HG03342 (cell line): ENCODE measurements around the gene SMARCB1.

ENCODE experiments used
- ATAC-seq: cut with Tn5 transposase; IDR thresholded peaks from one replicate; pipeline ENCODE4 v1.9.1; 2021; ENCODE audit warnings: mild to moderate bottlenecking, moderate library complexity; ENCODE audit not compliant: unreplicated experiment

SMARCB1 gene

DNA sequence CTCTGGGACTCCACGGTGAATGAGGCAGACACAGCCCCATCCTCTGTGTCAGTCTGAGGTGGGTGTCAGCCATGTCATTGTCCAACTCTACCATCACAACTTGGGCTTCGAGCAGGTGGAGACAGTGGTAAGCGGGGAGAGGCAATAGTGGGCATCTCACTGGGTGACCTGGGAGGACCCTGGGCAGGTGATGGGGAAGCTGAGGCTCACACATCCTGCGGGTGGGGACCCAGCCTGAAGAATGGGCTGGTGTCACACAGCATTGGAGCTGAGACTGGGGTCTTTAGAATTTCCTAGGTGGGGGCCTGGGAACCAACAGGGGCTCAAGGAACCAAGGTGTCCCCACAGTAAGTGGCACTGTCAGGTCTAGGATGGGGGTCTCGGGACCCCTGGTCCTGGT lies 7.0 kb upstream of the SMARCB1 start:
- ATAC-seq: no peak

DNA sequence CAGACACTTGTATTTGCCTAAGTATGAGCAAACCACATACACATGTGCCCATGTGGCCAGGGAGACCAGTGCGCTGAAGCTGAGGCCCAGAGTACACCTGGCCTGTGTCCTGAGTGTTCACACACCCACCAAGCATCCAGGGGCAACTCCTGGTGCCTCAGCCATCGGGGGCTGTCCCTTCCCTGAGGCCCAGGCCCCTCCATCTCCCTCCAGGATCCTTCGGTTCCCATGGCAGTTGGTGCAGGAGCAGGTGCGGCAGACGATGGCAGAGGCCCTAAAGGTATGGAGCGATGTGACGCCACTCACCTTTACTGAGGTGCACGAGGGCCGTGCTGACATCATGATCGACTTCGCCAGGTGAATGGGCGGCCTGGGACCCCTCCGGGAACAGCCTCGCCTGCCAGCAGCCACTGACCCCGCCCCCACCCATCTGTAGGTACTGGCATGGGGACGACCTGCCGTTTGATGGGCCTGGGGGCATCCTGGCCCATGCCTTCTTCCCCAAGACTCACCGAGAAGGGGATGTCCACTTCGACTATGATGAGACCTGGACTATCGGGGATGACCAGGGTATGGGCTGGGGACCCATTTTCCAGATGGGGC lies 6.5 kb upstream of the SMARCB1 start:
- ATAC-seq: no peak

DNA sequence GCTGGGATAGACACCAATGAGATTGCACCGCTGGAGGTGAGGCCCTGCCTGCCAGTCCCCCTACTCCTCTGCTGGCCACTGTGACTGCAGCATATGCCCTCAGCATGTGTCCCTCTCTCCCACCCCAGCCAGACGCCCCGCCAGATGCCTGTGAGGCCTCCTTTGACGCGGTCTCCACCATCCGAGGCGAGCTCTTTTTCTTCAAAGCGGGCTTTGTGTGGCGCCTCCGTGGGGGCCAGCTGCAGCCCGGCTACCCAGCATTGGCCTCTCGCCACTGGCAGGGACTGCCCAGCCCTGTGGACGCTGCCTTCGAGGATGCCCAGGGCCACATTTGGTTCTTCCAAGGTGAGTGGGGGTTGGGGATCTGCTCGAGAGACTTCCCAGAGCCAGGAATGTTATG lies 5.7 kb upstream of the SMARCB1 start:
- ATAC-seq: no peak

DNA sequence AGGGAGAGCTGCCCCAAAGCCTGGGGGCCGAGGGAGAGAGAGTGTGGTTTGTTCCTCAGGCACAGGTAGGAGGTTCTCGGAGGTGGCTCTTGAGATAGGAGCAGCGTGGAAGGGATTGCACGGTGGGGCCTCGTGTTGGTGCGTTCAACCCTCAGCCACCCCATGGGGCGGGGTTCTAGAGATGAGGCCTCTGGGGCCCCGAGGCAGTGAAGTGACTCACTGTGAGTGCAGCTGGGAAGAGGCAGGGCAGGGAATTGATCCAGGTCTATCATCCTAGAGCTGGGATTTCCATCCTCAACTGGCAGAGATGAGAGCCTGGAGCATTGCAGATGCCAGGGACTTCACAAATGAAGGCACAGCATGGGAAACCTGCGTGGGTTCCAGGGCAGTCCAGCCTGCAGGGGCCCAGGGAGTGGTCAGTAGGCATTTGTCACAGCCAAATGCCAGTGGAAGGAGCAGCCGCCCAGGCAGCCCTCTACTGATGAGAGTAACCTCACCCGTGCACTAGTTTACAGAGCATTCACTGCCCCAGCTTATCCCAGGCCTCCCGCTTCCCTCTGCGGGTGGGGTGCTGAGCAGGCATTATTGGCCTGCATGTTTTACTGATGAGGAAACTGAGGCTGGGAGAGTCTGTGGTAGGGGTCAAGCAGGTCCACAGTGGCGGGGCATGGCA lies 5.1 kb upstream of the SMARCB1 start:
- no peak for ATAC-seq

DNA sequence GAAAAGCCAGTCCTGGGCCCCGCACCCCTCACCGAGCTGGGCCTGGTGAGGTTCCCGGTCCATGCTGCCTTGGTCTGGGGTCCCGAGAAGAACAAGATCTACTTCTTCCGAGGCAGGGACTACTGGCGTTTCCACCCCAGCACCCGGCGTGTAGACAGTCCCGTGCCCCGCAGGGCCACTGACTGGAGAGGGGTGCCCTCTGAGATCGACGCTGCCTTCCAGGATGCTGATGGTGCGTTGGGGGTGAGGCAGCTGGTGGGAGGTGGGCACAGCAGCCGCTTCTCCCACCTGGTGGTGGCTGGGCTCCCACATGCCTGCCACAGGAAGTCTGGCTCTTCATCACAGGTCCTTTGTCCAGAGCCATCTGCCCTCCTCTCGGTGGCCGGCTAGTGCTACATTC lies 4.5 kb upstream of the SMARCB1 start:
- ATAC-seq: no peak

DNA sequence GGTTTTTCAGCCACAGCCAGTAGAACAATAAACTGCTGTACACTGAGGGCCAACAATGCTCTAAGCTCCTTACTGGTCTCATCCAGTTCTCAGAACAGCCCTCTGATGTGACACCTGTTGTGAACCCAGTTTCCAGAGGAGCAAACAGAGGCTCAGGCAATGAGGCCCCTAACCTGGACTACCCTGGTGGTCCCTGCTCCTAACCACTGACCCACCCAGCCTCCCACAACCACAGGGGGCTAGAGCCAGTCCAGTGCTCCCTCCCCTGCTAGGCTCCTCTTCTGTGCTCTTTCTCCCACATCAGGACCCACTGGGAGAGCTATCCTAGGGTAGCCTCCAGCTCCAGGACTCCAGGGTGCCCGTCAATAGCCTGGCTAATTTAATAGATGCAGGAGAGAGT lies 4.1 kb upstream of the SMARCB1 start:
- no peak for ATAC-seq

DNA sequence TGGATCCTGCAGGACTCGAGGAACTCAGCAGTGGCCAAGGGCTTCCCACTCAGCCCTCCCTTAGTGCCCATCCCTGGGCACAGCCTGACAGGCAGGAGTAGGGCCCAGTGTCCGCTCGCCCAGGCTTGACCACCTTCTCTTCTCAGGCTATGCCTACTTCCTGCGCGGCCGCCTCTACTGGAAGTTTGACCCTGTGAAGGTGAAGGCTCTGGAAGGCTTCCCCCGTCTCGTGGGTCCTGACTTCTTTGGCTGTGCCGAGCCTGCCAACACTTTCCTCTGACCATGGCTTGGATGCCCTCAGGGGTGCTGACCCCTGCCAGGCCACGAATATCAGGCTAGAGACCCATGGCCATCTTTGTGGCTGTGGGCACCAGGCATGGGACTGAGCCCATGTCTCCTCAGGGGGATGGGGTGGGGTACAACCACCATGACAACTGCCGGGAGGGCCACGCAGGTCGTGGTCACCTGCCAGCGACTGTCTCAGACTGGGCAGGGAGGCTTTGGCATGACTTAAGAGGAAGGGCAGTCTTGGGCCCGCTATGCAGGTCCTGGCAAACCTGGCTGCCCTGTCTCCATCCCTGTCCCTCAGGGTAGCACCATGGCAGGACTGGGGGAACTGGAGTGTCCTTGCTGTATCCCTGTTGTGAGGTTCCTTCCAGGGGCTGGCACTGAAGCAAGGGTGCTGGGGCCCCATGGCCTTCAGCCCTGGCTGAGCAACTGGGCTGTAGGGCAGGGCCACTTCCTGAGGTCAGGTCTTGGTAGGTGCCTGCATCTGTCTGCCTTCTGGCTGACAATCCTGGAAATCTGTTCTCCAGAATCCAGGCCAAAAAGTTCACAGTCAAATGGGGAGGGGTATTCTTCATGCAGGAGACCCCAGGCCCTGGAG lies 3.3 kb upstream of the SMARCB1 start:
- ATAC-seq: no peak

DNA sequence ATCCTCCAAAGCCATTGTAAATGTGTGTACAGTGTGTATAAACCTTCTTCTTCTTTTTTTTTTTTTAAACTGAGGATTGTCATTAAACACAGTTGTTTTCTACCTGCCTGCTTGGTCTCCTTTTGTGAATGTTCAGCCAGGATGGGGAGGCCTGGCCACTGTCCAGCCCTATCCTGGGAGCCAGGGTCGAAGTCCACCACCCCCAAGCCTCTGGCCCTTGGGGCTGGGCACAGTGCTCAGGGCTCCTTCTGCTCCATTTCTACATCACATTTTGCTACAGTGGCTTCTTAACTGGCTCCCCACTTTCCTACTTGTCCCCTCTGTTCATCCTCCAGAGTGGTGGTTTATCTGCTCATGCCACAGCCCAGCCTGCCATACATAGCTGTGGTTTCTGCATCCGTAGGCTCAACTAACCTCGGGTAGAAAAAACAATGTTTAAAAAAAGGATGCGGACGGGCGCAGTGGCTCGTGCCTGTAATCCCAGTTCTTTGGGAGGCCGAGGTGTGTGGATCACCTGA lies 2.5 kb upstream of the SMARCB1 start:
- no peak for ATAC-seq

DNA sequence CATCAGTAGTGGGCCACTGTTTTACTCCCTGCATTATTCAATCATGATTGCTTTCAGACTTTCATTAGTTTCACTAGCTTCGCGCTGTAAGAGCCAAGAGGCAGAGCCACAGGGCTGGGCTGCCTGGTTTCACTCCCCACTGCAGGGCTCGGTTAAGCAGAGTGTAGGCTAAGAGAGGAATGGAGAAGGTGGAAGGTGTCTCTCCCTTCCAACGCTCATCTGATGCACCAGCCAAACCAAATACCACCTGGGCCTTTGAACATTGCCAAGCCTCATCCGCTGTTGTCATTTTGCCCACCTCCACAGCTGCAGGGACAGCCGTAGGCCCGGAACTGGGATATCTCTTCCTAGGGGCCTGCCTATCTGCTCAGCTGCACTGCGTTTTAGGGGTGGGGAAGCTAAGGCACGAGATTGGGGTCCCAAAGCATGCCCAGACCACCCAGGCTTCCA lies 480 bp upstream of the SMARCB1 start:
- ATAC-seq: no peak

DNA sequence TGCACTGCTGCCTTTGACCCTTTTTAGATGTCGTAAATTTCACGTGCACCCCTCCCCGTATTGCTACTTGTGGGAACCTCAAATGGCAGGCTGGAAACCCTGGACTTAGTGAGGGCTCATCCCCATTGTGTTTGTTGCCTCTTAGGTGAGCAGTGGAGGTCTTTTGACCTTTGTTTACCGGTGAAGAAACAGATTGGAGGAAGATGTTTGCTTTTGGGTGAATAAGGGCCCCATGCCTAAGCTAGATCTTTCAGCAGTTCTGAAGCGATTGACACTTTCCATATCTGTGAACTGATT lies 782 bp downstream of the SMARCB1 start:
- no peak for ATAC-seq

DNA sequence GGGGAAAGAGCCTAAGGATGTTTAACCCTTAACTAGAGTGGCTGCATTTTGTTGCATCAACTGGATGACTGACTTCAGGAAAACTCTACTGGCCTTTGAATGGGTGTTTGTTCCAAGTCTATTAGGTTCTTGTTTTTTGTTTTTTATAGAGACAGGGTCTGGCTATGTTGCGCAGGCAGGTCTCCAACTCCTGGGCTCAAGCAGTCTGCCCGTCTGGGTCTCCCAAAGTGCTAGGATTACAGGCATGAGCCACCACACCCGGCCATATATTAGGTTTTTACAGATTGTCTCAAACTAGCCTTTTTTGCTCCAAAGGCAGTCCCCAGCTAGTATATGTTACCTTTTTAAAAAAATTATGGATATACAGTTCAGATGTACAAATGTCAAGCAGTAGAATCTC lies 1.1 kb downstream of the SMARCB1 start:
- ATAC-seq: no peak

DNA sequence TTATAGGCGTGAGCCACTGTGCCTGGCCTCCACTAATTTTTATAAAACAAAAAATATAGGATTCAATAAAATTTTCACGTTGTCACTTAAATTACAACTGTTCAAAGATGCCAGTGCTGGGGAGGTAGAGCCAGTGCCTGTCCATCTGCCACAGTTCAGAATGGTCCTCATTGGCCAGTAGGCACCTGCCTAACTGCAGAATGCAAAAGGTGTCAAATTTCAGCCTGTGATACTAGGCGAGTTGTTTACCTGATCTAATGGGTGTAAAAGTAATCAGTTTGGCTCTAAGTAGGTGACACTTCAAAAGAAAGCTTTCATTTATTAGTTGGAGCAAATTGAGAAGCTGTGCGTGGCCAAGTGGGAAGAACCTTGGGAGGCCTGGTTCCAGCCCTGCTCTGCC lies 2.4 kb downstream of the SMARCB1 start:
- no peak for ATAC-seq

DNA sequence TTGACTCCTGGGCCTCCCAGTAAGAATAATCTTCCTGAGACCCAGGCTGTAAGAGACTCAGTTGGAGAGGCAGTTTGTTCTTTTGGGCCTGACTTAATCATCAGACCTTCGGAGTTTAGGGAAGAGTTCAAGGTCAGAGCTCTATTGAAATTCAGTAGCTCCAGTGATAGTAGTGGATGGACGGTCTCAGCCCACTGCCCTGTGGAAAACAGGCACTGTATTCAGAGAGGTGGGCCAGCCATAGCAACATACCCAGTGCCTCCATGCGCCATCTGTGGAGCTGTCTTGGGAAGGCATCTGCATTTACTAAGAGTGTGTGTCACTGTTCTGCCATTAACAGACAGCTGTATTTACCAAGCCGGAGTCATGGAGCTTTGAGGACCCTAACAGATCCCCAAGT lies 2.9 kb downstream of the SMARCB1 start:
- no peak for ATAC-seq

DNA sequence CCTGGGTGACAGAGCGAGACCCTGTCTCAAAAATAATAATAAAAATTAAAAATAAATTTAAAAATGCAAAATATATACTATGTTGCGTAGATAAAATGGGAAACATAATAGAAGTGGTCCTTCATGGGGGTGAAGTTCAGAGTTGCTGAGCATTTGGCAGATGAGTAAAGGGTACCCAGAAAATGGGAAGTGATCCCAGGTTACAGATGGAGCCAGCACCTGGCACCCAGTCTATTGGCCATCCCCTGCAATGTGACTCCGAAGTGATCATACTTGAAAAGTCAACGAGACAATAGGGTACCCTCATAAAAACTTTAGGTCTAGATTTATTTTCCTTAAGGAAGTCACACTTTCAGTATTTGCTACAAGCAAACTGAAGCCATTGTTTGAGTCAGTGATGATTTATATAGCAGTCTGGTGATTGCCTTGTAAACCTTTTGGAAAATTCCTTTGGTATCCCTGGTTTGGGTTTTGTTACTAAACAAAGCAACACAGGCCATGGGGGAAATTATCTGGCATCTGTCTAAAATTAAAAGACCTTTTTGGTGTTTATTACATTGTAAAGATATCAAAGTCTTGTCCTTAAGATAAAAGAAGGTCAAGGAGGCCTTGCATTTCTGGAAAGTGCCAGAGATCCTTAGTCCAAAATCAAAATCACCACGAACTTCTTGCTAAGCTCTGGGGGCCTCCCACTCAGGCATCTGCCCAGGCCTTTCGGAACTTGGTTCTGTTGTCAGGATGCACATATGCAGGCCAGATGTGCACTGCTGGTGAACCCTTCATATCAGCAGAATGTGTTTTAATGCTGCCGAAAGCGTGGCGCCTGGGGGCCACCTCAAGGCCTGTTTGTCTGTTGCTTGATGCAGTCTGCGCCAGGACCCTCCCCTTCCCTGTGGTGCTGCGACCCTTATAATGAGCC lies 4.3 kb downstream of the SMARCB1 start:
- ATAC-seq: no peak

DNA sequence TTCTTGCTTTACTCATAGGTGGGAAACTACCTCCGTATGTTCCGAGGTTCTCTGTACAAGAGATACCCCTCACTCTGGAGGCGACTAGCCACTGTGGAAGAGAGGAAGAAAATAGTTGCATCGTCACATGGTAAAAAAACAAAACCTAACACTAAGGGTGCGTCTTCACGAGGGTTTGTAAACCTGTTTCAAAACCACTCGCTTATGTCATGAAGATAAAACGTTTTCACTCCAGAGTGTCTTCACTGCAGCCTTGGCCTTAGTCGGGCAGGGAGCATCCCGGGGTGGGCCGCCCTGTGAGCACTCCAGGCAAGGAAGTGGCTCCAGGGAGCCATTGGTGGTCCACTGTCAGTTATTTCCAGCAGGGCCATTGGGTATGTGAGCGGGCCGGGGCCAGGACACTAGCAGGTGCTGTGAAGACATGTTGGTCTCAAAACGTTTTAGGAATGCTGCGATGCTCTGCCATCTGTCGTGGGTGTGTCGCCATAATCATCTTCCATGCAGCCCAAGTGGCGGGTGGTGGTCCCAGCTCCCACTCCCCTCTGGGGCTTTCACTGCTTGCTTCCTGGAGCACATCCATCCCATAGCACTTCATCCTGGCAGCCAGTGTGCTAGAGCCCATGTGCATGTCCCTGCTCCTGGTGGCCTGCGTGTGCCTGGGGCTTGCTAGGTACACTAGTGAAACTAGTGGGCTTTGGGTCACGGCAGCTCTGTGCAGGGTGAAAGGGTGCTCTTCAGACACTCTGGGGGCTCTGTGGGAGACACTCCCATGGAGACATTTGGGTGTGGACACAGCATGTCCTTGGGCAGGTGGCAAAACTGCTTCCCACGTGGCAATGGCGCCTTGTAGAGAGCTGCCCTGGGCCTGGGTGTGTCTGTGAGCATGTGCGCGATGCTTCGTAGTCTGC lies 5.2 kb downstream of the SMARCB1 start:
- ATAC-seq: no peak

DNA sequence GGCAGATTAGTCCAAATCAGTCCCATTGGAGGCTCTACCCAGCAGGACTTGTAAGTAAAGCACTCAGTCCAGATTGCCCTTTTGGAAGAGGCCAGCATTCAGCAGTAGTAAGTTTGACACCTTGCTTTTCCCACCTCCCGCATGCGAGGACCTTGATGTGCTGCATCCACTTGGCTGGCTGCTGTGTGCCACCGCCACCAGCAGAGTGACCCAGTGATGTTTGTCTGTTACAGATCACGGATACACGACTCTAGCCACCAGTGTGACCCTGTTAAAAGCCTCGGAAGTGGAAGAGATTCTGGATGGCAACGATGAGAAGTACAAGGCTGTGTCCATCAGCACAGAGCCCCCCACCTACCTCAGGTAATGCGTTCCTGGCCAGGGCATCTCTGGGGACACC lies 6.6 kb downstream of the SMARCB1 start:
- no peak for ATAC-seq

DNA sequence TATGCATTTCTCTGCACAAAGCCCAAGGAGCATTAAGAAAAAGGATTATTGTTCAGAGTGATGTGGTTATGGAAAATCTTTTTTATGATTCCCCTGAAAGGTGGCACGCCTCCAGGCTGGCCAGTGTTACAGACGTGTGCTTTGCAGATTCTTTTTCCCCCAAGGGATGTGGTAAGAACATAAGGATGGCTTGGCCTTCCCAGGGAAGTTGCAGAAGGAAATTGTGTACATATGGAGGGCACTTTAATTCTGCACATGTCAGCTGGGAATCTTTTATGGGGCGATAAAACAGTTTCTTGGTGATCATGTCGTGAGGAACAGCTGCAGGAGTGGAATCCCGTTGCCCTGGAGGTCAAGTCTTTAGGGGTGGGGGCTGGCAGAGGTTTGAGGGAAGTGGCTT lies 9.7 kb downstream of the SMARCB1 start:
- ATAC-seq: no peak

DNA sequence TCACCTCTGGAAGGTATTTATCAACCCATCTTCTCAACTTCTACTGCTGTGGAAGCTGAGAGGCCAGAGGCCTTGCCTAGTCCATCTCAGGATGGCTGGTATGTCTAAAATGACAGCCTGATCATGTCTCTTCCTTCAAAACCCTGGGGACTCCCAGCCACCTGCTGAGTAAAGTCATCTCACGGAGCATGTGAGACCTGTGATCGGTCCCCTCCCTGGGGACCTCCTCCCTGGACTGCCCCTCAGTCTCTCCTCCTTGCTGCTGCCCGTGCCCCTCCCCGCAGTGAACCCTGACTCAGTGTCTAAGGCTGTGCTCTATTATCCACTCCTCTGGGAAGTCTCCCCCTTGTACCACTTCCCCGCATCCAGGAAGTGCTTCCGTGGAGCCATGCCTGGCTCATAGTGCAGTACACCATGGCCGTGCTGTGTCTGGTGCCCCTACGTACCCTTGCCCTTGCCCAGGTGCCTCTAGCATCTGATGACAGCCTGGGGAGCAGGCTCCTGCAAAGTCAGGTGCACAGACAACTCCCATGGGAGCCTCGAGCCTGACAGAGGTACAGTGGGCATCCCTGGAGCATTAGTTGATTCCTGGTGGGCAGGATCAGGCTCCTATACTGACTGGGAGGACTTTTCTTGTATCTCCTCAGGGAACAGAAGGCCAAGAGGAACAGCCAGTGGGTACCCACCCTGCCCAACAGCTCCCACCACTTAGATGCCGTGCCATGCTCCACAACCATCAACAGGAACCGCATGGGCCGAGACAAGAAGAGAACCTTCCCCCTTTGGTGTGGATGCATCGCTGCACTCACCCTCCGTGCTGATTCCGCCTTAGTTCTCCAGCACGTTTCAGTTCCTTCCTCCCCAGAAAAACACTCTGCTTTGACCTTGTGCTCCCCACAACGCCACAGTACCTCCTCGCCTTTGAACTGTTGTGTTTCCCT lies 13.8 kb downstream of the SMARCB1 start:
- ATAC-seq: peak; percentile 63
